Stimulated activated CD4-positive, alpha-beta T cell treated with anti-CD3 and anti-CD28 coated beads, Interleukin-1b, Interleukin-23, amount 100 ng/mL, for 4 hours (primary cell): ENCODE data around the gene PDE8B.
"Not testable (repeated sequence)": the region's sequence is repeated elsewhere in the genome, so short reads cannot be mapped to it uniquely, and the experiment has no call there.

Experiments
- DNase-seq, 2 donors: peaks; one replicate each; pipeline ENCODE4 v3.0.0-alpha.2; 2020; ENCODE audit warnings: low read depth in 2 of 2

The PDE8B gene

GRCh38 chr5:77431719-77432118, 221.2 kb downstream of the PDE8B start:
- no peak for DNase-seq

- no peak for DNase-seq
Observed at GRCh38 chr5:77437194-77437593, 226.7 kb downstream of the PDE8B start.

GRCh38 chr5:77438071-77438470, 227.6 kb downstream of the PDE8B start:
- no peak for DNase-seq

- no peak for DNase-seq
Observed at GRCh38 chr5:77443670-77444069, 233.2 kb downstream of the PDE8B start.

GRCh38 chr5:77444356-77444755, 233.9 kb downstream of the PDE8B start:
- no peak for DNase-seq

GRCh38 chr5:77448831-77449230, 238.4 kb downstream of the PDE8B start:
- no peak for DNase-seq

GRCh38 chr5:77449277-77449676, 238.8 kb downstream of the PDE8B start:
- DNase-seq: no peak

- DNase-seq: no peak
Observed at GRCh38 chr5:77449981-77450380, 239.5 kb downstream of the PDE8B start.

GRCh38 chr5:77452351-77452750, 241.9 kb downstream of the PDE8B start:
- DNase-seq: no peak

GRCh38 chr5:77454123-77454522, 243.6 kb downstream of the PDE8B start:
- DNase-seq: no peak

- DNase-seq: no peak
Observed at GRCh38 chr5:77461287-77461686, 250.8 kb downstream of the PDE8B start.

GRCh38 chr5:77463905-77464304, 253.4 kb downstream of the PDE8B start:
- no peak for DNase-seq

GRCh38 chr5:77468875-77469274, 258.4 kb downstream of the PDE8B start:
- not testable (repeated sequence) for DNase-seq

GRCh38 chr5:77475041-77475440, 264.6 kb downstream of the PDE8B start:
- not testable (repeated sequence) for DNase-seq
